Upper lobe of left lung (tissue), 4 donors: ENCODE results near the gene DVL2.

Experiments
- POLR2AphosphoS5 ChIP-seq, 2 donors: sonication (generic); formaldehyde crosslinking; IDR thresholded peaks; one replicate each; pipeline ENCODE4 v1.5.1; 2017; ENCODE audit warnings: antibody characterized with exemption in 2 of 2
- TF ChIP-seq, protein P1 (sequence below), 6 experiments: fragments of 450-650 bp in 4 of 6; fragments of 200-600 bp in 2 of 6; sonication (generic) in 2 of 6; IDR thresholded peaks; one replicate each; pipeline ENCODE4 v1.5.1; 2016 to 2019; ENCODE audit warnings: antibody characterized with exemption in 6 of 6

- TF ChIP-seq, protein P1, sequence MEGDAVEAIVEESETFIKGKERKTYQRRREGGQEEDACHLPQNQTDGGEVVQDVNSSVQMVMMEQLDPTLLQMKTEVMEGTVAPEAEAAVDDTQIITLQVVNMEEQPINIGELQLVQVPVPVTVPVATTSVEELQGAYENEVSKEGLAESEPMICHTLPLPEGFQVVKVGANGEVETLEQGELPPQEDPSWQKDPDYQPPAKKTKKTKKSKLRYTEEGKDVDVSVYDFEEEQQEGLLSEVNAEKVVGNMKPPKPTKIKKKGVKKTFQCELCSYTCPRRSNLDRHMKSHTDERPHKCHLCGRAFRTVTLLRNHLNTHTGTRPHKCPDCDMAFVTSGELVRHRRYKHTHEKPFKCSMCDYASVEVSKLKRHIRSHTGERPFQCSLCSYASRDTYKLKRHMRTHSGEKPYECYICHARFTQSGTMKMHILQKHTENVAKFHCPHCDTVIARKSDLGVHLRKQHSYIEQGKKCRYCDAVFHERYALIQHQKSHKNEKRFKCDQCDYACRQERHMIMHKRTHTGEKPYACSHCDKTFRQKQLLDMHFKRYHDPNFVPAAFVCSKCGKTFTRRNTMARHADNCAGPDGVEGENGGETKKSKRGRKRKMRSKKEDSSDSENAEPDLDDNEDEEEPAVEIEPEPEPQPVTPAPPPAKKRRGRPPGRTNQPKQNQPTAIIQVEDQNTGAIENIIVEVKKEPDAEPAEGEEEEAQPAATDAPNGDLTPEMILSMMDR (IDR thresholded peaks at IDR 0.05), result no peak
- TF ChIP-seq POLR2AphosphoS5 (IDR thresholded peaks at IDR 0.05), result no peak
Measured at GRCh38 chr17:7260151-7260550, 25.8 kb upstream of the DVL2 start.
